GM12878 (cell line): ENCODE measurements around the gene ACSS1. TPM values are rescaled to one million over a fixed set of nuclear protein-coding genes. Genes with fewer than 3 reads are reported as not detected.

Experiments
- ATAC-seq: fragments of 200-7000 bp; cut with Tn5 transposase; 3 replicates; pipeline ENCODE4 v1.9.1; 2020; ENCODE audit warnings: mild to moderate bottlenecking, moderate library complexity
- BruUV-seq: library from RNA; stranded (reverse); fragments of 400-500 nt; replicated peaks from 2 replicates; lab custom pipeline; 2021; lab: Mats Ljungman, UMichigan
- CTCF ChIA-PET: fragments of 300-600 bp; sonication (Branson Sonifier 250); formaldehyde crosslinking; extraction: SDS; loops from one replicate; lab custom pipeline; 2021; ENCODE audit warnings: inconsistent platforms; lab: Yijun Ruan, JAX
- POLR2A ChIA-PET: fragments of 350-600 bp; formaldehyde crosslinking; extraction: SDS; loops from one replicate; lab custom pipeline; 2021; ENCODE audit warnings: inconsistent platforms; lab: Charles Lee
- RAD21 ChIA-PET: fragments of 300-600 bp; sonication (Branson Sonifier 250); formaldehyde crosslinking; loops from one replicate; lab custom pipeline; 2023; ENCODE audit warnings: antibody characterized with exemption; ENCODE audit not compliant: unreplicated experiment; lab: Charles Lee
- SMC1A ChIA-PET: fragments of 300-600 bp; sonication (Branson Sonifier 250); formaldehyde crosslinking; loops from one replicate; lab custom pipeline; 2023; ENCODE audit not compliant: unreplicated experiment, uncharacterized antibody; lab: Charles Lee
- DNase-seq: peaks from one replicate; pipeline ENCODE4 v3.0.0-alpha.2; 2011; ENCODE audit warnings: low read depth, low spot score
- FAIRE-seq: peaks from 3 replicates; lab custom pipeline; 2011; peaks lifted over from hg19 to GRCh38; lab: Jason Lieb, UNC
- H2AFZ ChIP-seq: 2 replicates; pipeline ENCODE4 v1.6.0; 2011; ENCODE audit warnings: low read depth, low read length, control low read depth; ENCODE audit not compliant: control insufficient read depth
- H3K27ac ChIP-seq: 2 replicates; pipeline ENCODE4 v1.5.1; 2011; ENCODE audit warnings: control low read depth; ENCODE audit not compliant: control insufficient read depth, insufficient read depth
- H3K27me3 ChIP-seq, 2 experiments: replicated peaks in 1 of 2; 2 replicates each; pipeline versions ENCODE4 v1.6.0 to v1.6.1; 2011; ENCODE audit warnings: low read length in 1 of 2; ENCODE audit not compliant: control insufficient read depth in 2 of 2, insufficient read depth in 2 of 2
- H3K36me3 ChIP-seq, 2 experiments: 2 replicates each; pipeline ENCODE4 v1.5.1; 2011; ENCODE audit warnings: low read length in 1 of 2; ENCODE audit not compliant: control insufficient read depth in 2 of 2, insufficient read depth in 2 of 2
- H3K4me1 ChIP-seq: 2 replicates; pipeline ENCODE4 v1.6.1; 2011; ENCODE audit warnings: mild to moderate bottlenecking, low read length, moderate library complexity, mixed read lengths; ENCODE audit not compliant: control insufficient read depth, insufficient read depth
- H3K4me2 ChIP-seq: 2 replicates; pipeline ENCODE4 v1.6.0; 2011; ENCODE audit warnings: control low read depth; ENCODE audit not compliant: control insufficient read depth, insufficient read depth
- H3K4me3 ChIP-seq: fragments of 200-600 bp; sonication (generic); 2 replicates; pipeline ENCODE4 v1.5.1; 2016
- H3K79me2 ChIP-seq: 2 replicates; pipeline ENCODE4 v1.6.0; 2011; ENCODE audit warnings: low read length; ENCODE audit not compliant: control insufficient read depth, insufficient read depth
- H3K9ac ChIP-seq: 2 replicates; pipeline ENCODE4 v1.8.0; 2011; ENCODE audit warnings: low read length, control low read depth, mixed read lengths; ENCODE audit not compliant: control insufficient read depth, insufficient read depth
- H3K9me3 ChIP-seq: replicated peaks from 3 replicates; pipeline ENCODE4 v1.5.1; 2011; ENCODE audit warnings: mild to moderate bottlenecking, low read length; ENCODE audit not compliant: control insufficient read depth, insufficient read depth
- H4K20me1 ChIP-seq: 2 replicates; pipeline ENCODE4 v1.6.0; 2011; ENCODE audit not compliant: control insufficient read depth, insufficient read depth
- CREM ChIP-seq: IDR thresholded peaks from 2 replicates; pipeline ENCODE4 v1.6.1; 2014; ENCODE audit warnings: antibody characterized with exemption, low read depth
- EED ChIP-seq: sonication (generic); IDR thresholded peaks from 2 replicates; pipeline ENCODE4 v1.6.1; 2016; ENCODE audit warnings: antibody characterized with exemption, low read depth
- ETV6 ChIP-seq, 2 experiments: fragments of 450-650 bp in 1 of 2; IDR thresholded peaks in 1 of 2; conservative IDR thresholded peaks in 1 of 2; 2 replicates each; pipeline ENCODE4 v1.6.1; 2014; ENCODE audit warnings: antibody characterized with exemption in 1 of 2, borderline replicate concordance in 1 of 2, low read depth in 1 of 2, mild to moderate bottlenecking in 1 of 2, moderate library complexity in 1 of 2
- GABPA ChIP-seq: IDR thresholded peaks from 2 replicates; pipeline ENCODE4 v1.6.1; 2014; ENCODE audit warnings: antibody characterized with exemption, low read depth, mild to moderate bottlenecking, inconsistent platforms
- KDM1A ChIP-seq: fragments of 200-600 bp; sonication (generic); IDR thresholded peaks from 2 replicates; pipeline ENCODE4 v1.6.1; 2016; ENCODE audit warnings: borderline replicate concordance
- MYC ChIP-seq: IDR thresholded peaks from 2 replicates; pipeline ENCODE4 v1.6.1; 2011; ENCODE audit warnings: mild to moderate bottlenecking, low read length, moderate library complexity, inconsistent platforms; ENCODE audit not compliant: insufficient read depth, insufficient replicate concordance, insufficient read length, severe bottlenecking
- NFYA ChIP-seq: IDR thresholded peaks from 2 replicates; pipeline ENCODE4 v1.6.1; 2011; ENCODE audit warnings: low read depth, mild to moderate bottlenecking, low read length, improper control_type of control experiment, borderline replicate concordance
- NFYB ChIP-seq: IDR thresholded peaks from 2 replicates; pipeline ENCODE4 v1.6.1; 2011; ENCODE audit warnings: low read depth, mild to moderate bottlenecking, low read length, improper control_type of control experiment, moderate library complexity; ENCODE audit not compliant: insufficient read depth
- POLR2AphosphoS5 ChIP-seq: IDR thresholded peaks from 2 replicates; pipeline ENCODE4 v1.6.1; 2011; ENCODE audit warnings: mild to moderate bottlenecking, low read length, inconsistent platforms
- SMAD1 ChIP-seq: fragments of 450-650 bp; IDR thresholded peaks from 2 replicates; pipeline ENCODE4 v1.6.1; 2018; ENCODE audit warnings: mild to moderate bottlenecking, low read depth; ENCODE audit not compliant: partially characterized antibody
- SRF ChIP-seq, 2 experiments: IDR thresholded peaks; 2 replicates each; pipeline ENCODE4 v1.6.1; 2011; ENCODE audit warnings: low read depth in 2 of 2, low read length in 2 of 2, mild to moderate bottlenecking in 1 of 2, moderate library complexity in 1 of 2
- SUPT20H ChIP-seq: IDR thresholded peaks from 2 replicates; pipeline ENCODE4 v1.6.1; 2011; ENCODE audit warnings: low read depth, mild to moderate bottlenecking, low read length, moderate library complexity, borderline replicate concordance; ENCODE audit not compliant: control insufficient read depth
- ZNF217 ChIP-seq: fragments of 450-650 bp; IDR thresholded peaks from 2 replicates; pipeline ENCODE4 v1.6.1; 2017; ENCODE audit warnings: antibody characterized with exemption, mild to moderate bottlenecking
- WGBS: methylation state at CpG from one replicate; pipeline ENCODE4 v1.1.6; 2016; ENCODE audit warnings: low lambda C conversion rate; ENCODE audit not compliant: insufficient replicate concordance, insufficient coverage; ENCODE audit errors: missing lambda C conversion rate; 5-methylcytosine and 5-hydroxymethylcytosine counted together
- in situ Hi-C: fragments of 300-500 bp; cut with MboI; formaldehyde crosslinking; loops from 9 replicates; pipeline ENCODE4 v1.14.3; 2018; ENCODE audit warnings: mixed read lengths
- intact Hi-C: fragments of 100-400 bp; cut with micrococcal nuclease; formaldehyde crosslinking; loops from one replicate; pipeline ENCODE4 v1.14.2; 2022; ENCODE audit not compliant: unreplicated experiment
- polyA plus RNA-seq, 11 experiments: library from polyadenylated mRNA; depleted of rRNA in 4 of 11; unstranded in 6 of 11; stranded (reverse) in 5 of 11; fragments of >200 nt; fragmentation: Nextera tagmentation in 4 of 11; fragmentation: Illumina TruSeq in 1 of 11; extraction: Ambion mirVana in 4 of 11; extraction: Trizol in 1 of 11; gene quantifications; 1 replicate in 1 of 11; 2 replicates in 10 of 11; pipeline versions ENCODE4 v1.2.1 to v1.2.3, GENCODE V29; 2011 to 2016; ENCODE audit warnings: inconsistent platforms in 2 of 11, missing spikeins in 2 of 11, low read depth in 1 of 11
- total RNA-seq, 4 experiments: library from RNA; depleted of rRNA in 3 of 4; stranded (reverse); fragments of >200 nt in 3 of 4; fragmentation: Illumina TruSeq in 1 of 4; extraction: Trizol in 1 of 4; gene quantifications; 2 replicates each; pipeline versions ENCODE4 v1.2.1 to v1.2.3, GENCODE V29; 2013 to 2021
- TF ChIP-seq, protein P1 (sequence below): IDR thresholded peaks from 2 replicates; pipeline ENCODE4 v1.6.1; 2012; ENCODE audit warnings: low read length, inconsistent platforms
- TF ChIP-seq, protein P2 (sequence below): fragments of 450-650 bp; IDR thresholded peaks from 2 replicates; pipeline ENCODE4 v1.6.1; 2017; ENCODE audit warnings: borderline replicate concordance
- TF ChIP-seq, protein P3 (sequence below): IDR thresholded peaks from 2 replicates; pipeline ENCODE4 v1.6.1; 2011; ENCODE audit warnings: low read depth, mild to moderate bottlenecking, low read length, moderate library complexity, borderline replicate concordance; ENCODE audit errors: extremely low read depth
- TF ChIP-seq, protein P4 (sequence below): fragments of 450-650 bp; conservative IDR thresholded peaks from 2 replicates; pipeline ENCODE4 v1.6.1; 2017; ENCODE audit warnings: mild to moderate bottlenecking, moderate library complexity

Gene ACSS1
- total and polyA plus RNA-seq, 10 of the 15 experiments (the other 5 are each of a cell fraction or from before 2014, with no cell fraction given): 1.3 to 44.9 (median 31.1) TPM

DNA sequence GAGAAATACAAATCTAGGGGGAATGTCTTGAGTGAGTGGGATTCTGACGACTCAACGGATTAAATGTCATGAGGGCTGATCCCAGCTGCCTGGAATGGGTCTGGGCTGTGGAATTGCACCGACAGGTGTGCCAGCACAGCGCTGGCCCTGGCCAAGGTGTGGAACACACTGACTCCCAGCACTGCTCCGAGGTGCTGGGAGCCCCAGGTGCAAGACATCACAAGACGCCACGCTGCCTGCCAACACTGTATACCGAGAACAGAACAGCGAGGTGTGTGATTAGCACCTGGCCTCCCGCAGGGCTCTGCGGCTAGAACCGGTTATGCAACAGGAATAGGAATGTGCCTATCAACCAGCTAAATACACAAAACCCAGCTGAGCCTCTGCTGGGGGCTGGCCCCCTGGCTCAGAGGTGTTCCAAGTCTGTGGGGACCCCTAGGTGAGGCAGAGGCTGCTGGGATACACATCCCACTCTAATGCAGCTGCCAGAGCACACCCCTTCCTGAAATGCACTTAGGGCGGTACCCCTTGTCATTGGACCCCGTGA lies 40.6 kb downstream of the ACSS1 start (continued):
- TF ChIP-seq, protein P1, sequence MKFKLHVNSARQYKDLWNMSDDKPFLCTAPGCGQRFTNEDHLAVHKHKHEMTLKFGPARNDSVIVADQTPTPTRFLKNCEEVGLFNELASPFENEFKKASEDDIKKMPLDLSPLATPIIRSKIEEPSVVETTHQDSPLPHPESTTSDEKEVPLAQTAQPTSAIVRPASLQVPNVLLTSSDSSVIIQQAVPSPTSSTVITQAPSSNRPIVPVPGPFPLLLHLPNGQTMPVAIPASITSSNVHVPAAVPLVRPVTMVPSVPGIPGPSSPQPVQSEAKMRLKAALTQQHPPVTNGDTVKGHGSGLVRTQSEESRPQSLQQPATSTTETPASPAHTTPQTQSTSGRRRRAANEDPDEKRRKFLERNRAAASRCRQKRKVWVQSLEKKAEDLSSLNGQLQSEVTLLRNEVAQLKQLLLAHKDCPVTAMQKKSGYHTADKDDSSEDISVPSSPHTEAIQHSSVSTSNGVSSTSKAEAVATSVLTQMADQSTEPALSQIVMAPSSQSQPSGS: no peak
- TF ChIP-seq MYC (no peak), SUPT20H (no peak)
- TF ChIP-seq, protein P2, sequence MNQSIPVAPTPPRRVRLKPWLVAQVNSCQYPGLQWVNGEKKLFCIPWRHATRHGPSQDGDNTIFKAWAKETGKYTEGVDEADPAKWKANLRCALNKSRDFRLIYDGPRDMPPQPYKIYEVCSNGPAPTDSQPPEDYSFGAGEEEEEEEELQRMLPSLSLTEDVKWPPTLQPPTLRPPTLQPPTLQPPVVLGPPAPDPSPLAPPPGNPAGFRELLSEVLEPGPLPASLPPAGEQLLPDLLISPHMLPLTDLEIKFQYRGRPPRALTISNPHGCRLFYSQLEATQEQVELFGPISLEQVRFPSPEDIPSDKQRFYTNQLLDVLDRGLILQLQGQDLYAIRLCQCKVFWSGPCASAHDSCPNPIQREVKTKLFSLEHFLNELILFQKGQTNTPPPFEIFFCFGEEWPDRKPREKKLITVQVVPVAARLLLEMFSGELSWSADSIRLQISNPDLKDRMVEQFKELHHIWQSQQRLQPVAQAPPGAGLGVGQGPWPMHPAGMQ: no peak

DNA sequence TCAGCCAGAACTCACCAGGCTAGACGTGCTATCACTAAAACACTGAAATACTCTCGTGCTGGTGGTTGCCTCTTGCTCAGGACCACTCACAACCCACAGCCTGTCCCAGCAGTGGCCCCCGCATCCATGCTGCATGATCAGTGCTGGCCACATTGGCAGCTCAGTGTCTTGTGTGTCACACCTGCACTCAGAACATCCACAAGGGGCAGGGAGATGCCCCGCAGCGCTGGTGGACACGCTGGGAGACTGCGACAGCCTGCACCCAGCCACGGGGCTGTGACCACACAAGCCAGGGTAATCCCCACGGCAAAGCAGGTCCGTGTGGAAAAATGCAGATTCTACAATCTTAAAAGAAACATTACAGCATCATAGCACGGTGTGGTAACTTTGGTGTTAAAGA lies 41.5 kb downstream of the ACSS1 start:
- Histone ChIP-seq H3K4me2 (no peak overlapping the region), H2AFZ (no peak overlapping the region), H3K4me1 (no peaks in the 10 kb centered on the region; the same call in 1 of the 2 replicates), H3K79me2 (no peaks in the 10 kb centered on the region), H3K4me3 (no peak overlapping the region), H3K27me3 (no peaks in the 10 kb centered on the region), H3K9ac (no peak overlapping the region), H3K36me3 (peaks cover 11 to 14% of the 10 kb centered on the region in 2 experiments; a peak in 3 of 4 replicates), H3K27ac (no peak overlapping the region), H4K20me1 (no peaks in the 10 kb centered on the region), H3K9me3 (no peaks in the 10 kb centered on the region)
- ChIA-PET RAD21 (no interaction called here), CTCF (interaction anchor here (0.6 to 1.0 kb wide), 2 partner anchors 49 to 187 kb away, joined by 3 to 5 read pairs; no protein-coding TSS in a partner anchor), SMC1A (no interaction called here), POLR2A (no interaction called here)
- 94% methylated on average over 11 of the region's 11 CpGs for WGBS
- TSS peak; percentile 50 for BruUV-seq
- DNase-seq (no peak), FAIRE-seq (no peak), ATAC-seq (no peak)
- intact Hi-C loops (no loop called here), in situ Hi-C loops (no loop called here)
- no peak for TF ChIP-seq GABPA
- TF ChIP-seq ETV6 (conservative IDR thresholded peaks at IDR 0.05 in 1 of 2, IDR thresholded peaks at IDR 0.05 in 1 of 2; ENCODE audit: borderline replicate concordance in 1 of 2, low read depth in 1 of 2): no peak
- no peak for TF ChIP-seq KDM1A
- no peak for TF ChIP-seq CREM
- TF ChIP-seq NFYB: no peak
- TF ChIP-seq POLR2AphosphoS5: no peak
- no peak for TF ChIP-seq ZNF217
- TF ChIP-seq EED: no peak
- no peak for TF ChIP-seq MYC
- no peak for TF ChIP-seq NFYA
- no peak for TF ChIP-seq SMAD1
- TF ChIP-seq, protein P3, sequence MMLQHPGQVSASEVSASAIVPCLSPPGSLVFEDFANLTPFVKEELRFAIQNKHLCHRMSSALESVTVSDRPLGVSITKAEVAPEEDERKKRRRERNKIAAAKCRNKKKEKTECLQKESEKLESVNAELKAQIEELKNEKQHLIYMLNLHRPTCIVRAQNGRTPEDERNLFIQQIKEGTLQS: no peak
- TF ChIP-seq, protein P4, sequence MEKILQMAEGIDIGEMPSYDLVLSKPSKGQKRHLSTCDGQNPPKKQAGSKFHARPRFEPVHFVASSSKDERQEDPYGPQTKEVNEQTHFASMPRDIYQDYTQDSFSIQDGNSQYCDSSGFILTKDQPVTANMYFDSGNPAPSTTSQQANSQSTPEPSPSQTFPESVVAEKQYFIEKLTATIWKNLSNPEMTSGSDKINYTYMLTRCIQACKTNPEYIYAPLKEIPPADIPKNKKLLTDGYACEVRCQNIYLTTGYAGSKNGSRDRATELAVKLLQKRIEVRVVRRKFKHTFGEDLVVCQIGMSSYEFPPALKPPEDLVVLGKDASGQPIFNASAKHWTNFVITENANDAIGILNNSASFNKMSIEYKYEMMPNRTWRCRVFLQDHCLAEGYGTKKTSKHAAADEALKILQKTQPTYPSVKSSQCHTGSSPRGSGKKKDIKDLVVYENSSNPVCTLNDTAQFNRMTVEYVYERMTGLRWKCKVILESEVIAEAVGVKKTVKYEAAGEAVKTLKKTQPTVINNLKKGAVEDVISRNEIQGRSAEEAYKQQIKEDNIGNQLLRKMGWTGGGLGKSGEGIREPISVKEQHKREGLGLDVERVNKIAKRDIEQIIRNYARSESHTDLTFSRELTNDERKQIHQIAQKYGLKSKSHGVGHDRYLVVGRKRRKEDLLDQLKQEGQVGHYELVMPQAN: no peak
- no peak for TF ChIP-seq SRF (IDR thresholded peaks at IDR 0.05; ENCODE audit: low read depth in 2 of 2, low read length in 2 of 2)
